ENCODE data around the gene PIN4.

DNA sequence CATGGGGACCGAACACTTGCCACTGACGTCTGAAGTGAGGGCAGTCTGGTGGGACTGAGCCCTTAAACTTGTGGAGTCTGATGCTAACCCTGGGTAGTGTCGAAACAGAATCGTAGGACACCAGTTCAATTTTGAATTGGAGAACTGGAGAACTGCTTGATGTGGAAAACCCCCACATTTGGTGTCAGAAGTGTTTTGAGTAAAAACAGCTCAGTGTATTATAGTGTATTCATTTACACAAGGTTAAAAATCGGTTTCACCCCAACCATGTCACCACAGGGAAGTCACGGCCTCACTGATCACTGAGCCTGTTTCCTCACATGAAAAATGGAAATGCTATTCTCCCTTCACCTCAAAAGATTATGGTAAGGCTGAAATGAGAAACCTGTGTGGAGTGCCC is 21.9 kb downstream of the PIN4 start:
- TF ChIP-seq EP300 (IDR thresholded peaks at IDR 0.05), result no peak
- TF ChIP-seq, protein P1, sequence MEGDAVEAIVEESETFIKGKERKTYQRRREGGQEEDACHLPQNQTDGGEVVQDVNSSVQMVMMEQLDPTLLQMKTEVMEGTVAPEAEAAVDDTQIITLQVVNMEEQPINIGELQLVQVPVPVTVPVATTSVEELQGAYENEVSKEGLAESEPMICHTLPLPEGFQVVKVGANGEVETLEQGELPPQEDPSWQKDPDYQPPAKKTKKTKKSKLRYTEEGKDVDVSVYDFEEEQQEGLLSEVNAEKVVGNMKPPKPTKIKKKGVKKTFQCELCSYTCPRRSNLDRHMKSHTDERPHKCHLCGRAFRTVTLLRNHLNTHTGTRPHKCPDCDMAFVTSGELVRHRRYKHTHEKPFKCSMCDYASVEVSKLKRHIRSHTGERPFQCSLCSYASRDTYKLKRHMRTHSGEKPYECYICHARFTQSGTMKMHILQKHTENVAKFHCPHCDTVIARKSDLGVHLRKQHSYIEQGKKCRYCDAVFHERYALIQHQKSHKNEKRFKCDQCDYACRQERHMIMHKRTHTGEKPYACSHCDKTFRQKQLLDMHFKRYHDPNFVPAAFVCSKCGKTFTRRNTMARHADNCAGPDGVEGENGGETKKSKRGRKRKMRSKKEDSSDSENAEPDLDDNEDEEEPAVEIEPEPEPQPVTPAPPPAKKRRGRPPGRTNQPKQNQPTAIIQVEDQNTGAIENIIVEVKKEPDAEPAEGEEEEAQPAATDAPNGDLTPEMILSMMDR (IDR thresholded peaks at IDR 0.05), result no peak
